GM18499 (cell line): ENCODE measurements around the gene SDC3.

Experiments used
- ATAC-seq: cut with Tn5 transposase; IDR thresholded peaks from one replicate; pipeline ENCODE4 v1.9.1; 2021; ENCODE audit warnings: moderate number of reproducible peaks; ENCODE audit not compliant: insufficient read depth, unreplicated experiment

The SDC3 gene

GRCh38 chr1:30893776-30894507 lies 14.6 kb downstream of the SDC3 start:
- no peak for ATAC-seq

GRCh38 chr1:30892671-30893073 lies 15.9 kb downstream of the SDC3 start:
- ATAC-seq, result no peak

GRCh38 chr1:30891227-30891552 lies 17.4 kb downstream of the SDC3 start:
- no peak for ATAC-seq

- ATAC-seq, result no peak
Measured at GRCh38 chr1:30890502-30891226, 17.9 kb downstream of the SDC3 start.

GRCh38 chr1:30889511-30889910 lies 19.0 kb downstream of the SDC3 start:
- no peak for ATAC-seq

- ATAC-seq, result no peak
Measured at GRCh38 chr1:30888975-30889374, 19.6 kb downstream of the SDC3 start.

GRCh38 chr1:30888391-30888790 lies 20.2 kb downstream of the SDC3 start:
- ATAC-seq, result no peak

GRCh38 chr1:30887485-30888315 lies 20.9 kb downstream of the SDC3 start:
- no peak for ATAC-seq

- no peak for ATAC-seq
Measured at GRCh38 chr1:30886710-30887428, 21.7 kb downstream of the SDC3 start.

- no peak for ATAC-seq
Measured at GRCh38 chr1:30885570-30886522, 22.7 kb downstream of the SDC3 start.

- no peak for ATAC-seq
Measured at GRCh38 chr1:30884723-30885122, 23.8 kb downstream of the SDC3 start.

GRCh38 chr1:30883389-30884172 lies 25.0 kb downstream of the SDC3 start:
- ATAC-seq, result no peak

GRCh38 chr1:30882678-30883388 lies 25.7 kb downstream of the SDC3 start:
- ATAC-seq, result no peak

GRCh38 chr1:30881319-30882181 lies 27.0 kb downstream of the SDC3 start:
- ATAC-seq, result no peak

- no peak for ATAC-seq
Measured at GRCh38 chr1:30880678-30881318, 27.8 kb downstream of the SDC3 start.

- no peak for ATAC-seq
Measured at GRCh38 chr1:30879940-30880677, 28.4 kb downstream of the SDC3 start.
